HepG2 (cell line): Measurements from ENCODE around the gene GJC1. TPM values are rescaled to one million over a fixed set of nuclear protein-coding genes. Genes with fewer than 3 reads are reported as not detected.

ENCODE experiments used
- CBX5 ChIP-seq: sonication (generic); formaldehyde crosslinking; IDR thresholded peaks from 2 replicates; pipeline ENCODE4 v1.4.0; 2020; ENCODE audit warnings: missing genetic modification reagents, borderline replicate concordance
- DNMT3B ChIP-seq: conservative IDR thresholded peaks from 2 replicates; pipeline ENCODE4 v1.6.1; 2016; ENCODE audit warnings: missing biosample characterization, control low read depth
- EEA1 ChIP-seq: sonication (generic); formaldehyde crosslinking; IDR thresholded peaks from 2 replicates; pipeline ENCODE4 v1.5.1; 2020; ENCODE audit warnings: mild to moderate bottlenecking, missing genetic modification reagents, borderline replicate concordance
- ERF ChIP-seq: IDR thresholded peaks from 2 replicates; pipeline ENCODE4 v1.6.1; 2018; ENCODE audit warnings: missing biosample characterization, missing genetic modification reagents
- HMGXB4 ChIP-seq, 2 experiments: sonication (generic) in 1 of 2; formaldehyde crosslinking in 1 of 2; IDR thresholded peaks; 2 replicates each; pipeline versions ENCODE4 v1.4.0 to v1.6.1; 2018 to 2020; ENCODE audit warnings: missing genetic modification reagents in 2 of 2, borderline replicate concordance in 1 of 2, low read depth in 1 of 2, mild to moderate bottlenecking in 1 of 2, missing biosample characterization in 1 of 2
- IRF2 ChIP-seq: IDR thresholded peaks from 2 replicates; pipeline ENCODE4 v1.6.1; 2018; ENCODE audit warnings: missing genetic modification reagents, missing compliant biosample characterization
- KDM3A ChIP-seq: IDR thresholded peaks from 2 replicates; pipeline ENCODE4 v1.6.1; 2018; ENCODE audit warnings: low read depth, missing compliant biosample characterization
- KLF9 ChIP-seq: IDR thresholded peaks from 2 replicates; pipeline ENCODE4 v1.6.1; 2016; ENCODE audit warnings: low read depth
- NFKB2 ChIP-seq: sonication (generic); formaldehyde crosslinking; IDR thresholded peaks from 2 replicates; pipeline ENCODE4 v1.4.0; 2020; ENCODE audit warnings: missing genetic modification reagents, borderline replicate concordance
- POLR2AphosphoS2 ChIP-seq: IDR thresholded peaks from 2 replicates; pipeline ENCODE4 v1.6.1; 2011; ENCODE audit warnings: low read depth, low read length, improper control_type of control experiment
- PRPF4 ChIP-seq: fragments of 200-400 bp; formaldehyde crosslinking; IDR thresholded peaks from 2 replicates; pipeline ENCODE4 v1.6.1; 2016; ENCODE audit warnings: low read length, low read depth; ENCODE audit not compliant: poor library complexity, severe bottlenecking
- SIN3B ChIP-seq: fragments of 150-350 bp; IDR thresholded peaks from 2 replicates; pipeline ENCODE4 v1.6.1; 2014; ENCODE audit warnings: low read length
- SKI ChIP-seq: fragments of 450-650 bp; IDR thresholded peaks from one replicate; pipeline ENCODE4 v1.6.1; 2018; ENCODE audit warnings: mild to moderate bottlenecking; ENCODE audit not compliant: partially characterized antibody
- SOX13 ChIP-seq, 3 experiments: fragments of 450-650 bp in 1 of 3; sonication (generic) in 1 of 3; formaldehyde crosslinking in 1 of 3; IDR thresholded peaks in 2 of 3; conservative IDR thresholded peaks in 1 of 3; 2 replicates each; pipeline versions ENCODE4 v1.5.0 to v1.6.1; 2016 to 2020; ENCODE audit warnings: antibody characterized with exemption in 1 of 3, mild to moderate bottlenecking in 1 of 3, missing compliant biosample characterization in 1 of 3, missing genetic modification reagents in 1 of 3, moderate library complexity in 1 of 3
- SSRP1 ChIP-seq: IDR thresholded peaks from 2 replicates; pipeline ENCODE4 v1.6.1; 2016; ENCODE audit warnings: control low read depth
- TFDP2 ChIP-seq: sonication (generic); formaldehyde crosslinking; IDR thresholded peaks from 2 replicates; pipeline ENCODE4 v1.4.0; 2020; ENCODE audit warnings: missing genetic modification reagents
- ZBTB21 ChIP-seq: sonication (generic); formaldehyde crosslinking; IDR thresholded peaks from 2 replicates; pipeline ENCODE4 v1.4.0; 2020; ENCODE audit warnings: missing genetic modification reagents
- ZNF343 ChIP-seq: sonication (generic); formaldehyde crosslinking; IDR thresholded peaks from 2 replicates; pipeline ENCODE4 v1.4.0; 2020; ENCODE audit warnings: mild to moderate bottlenecking, missing genetic modification reagents
- ZNF580 ChIP-seq: IDR thresholded peaks from 2 replicates; pipeline ENCODE4 v1.6.1; 2016; ENCODE audit warnings: low read depth, borderline replicate concordance
- polyA plus RNA-seq, 8 experiments: library from polyadenylated mRNA; depleted of rRNA in 3 of 8; stranded (reverse) in 7 of 8; unstranded in 1 of 8; fragments of >200 nt; fragmentation: Illumina TruSeq in 4 of 8; extraction: Trizol in 4 of 8; gene quantifications; 2 replicates each; pipeline versions ENCODE4 v1.2.1 to v1.2.3, GENCODE V29; 2011 to 2016; ENCODE audit warnings: low read depth in 4 of 8, missing spikeins in 1 of 8, mixed read lengths in 1 of 8; ENCODE audit not compliant: insufficient read depth in 1 of 8
- total RNA-seq, 5 experiments: library from RNA; depleted of rRNA; stranded (reverse); fragments of >200 nt; fragmentation: Illumina TruSeq; extraction: Trizol; gene quantifications; 2 replicates each; pipeline ENCODE4 v1.2.3, GENCODE V29; 2016; ENCODE audit warnings: low read depth in 1 of 5
- TF ChIP-seq, protein P1 (sequence below): sonication (generic); formaldehyde crosslinking; IDR thresholded peaks from 2 replicates; pipeline ENCODE4 v1.4.0; 2020; ENCODE audit warnings: missing genetic modification reagents, borderline replicate concordance

GJC1 gene
- total and polyA plus RNA-seq, 2 of the 13 experiments (the other 11 are each of a cell fraction or from before 2014, with no cell fraction given), result 1.7 TPM

- no peak for TF ChIP-seq SKI
- peak; percentile 58 for TF ChIP-seq ERF (CRISPR knock-in tag)
- TF ChIP-seq CBX5, result 0 out of 2 replicates have a peak, but pooled peaks have one; percentile 34
- no peak for TF ChIP-seq DNMT3B
- TF ChIP-seq TFDP2 (CRISPR knock-in tag), result peak; percentile 63; the same call in 1 of the 2 replicates
- TF ChIP-seq IRF2 (CRISPR knock-in tag), result 0 out of 2 replicates have a peak, but pooled peaks have one; percentile 13
- TF ChIP-seq ZBTB21 (CRISPR knock-in tag), result 0 out of 2 replicates have a peak, but pooled peaks have one; percentile 22
- no peak for TF ChIP-seq POLR2AphosphoS2
- peak; percentile 91 to 92; a peak in 3 of 4 replicates for TF ChIP-seq HMGXB4 (CRISPR knock-in tag; IDR thresholded peaks at IDR 0.05; ENCODE audit: borderline replicate concordance in 1 of 2, low read depth in 1 of 2)
- TF ChIP-seq, protein P1, sequence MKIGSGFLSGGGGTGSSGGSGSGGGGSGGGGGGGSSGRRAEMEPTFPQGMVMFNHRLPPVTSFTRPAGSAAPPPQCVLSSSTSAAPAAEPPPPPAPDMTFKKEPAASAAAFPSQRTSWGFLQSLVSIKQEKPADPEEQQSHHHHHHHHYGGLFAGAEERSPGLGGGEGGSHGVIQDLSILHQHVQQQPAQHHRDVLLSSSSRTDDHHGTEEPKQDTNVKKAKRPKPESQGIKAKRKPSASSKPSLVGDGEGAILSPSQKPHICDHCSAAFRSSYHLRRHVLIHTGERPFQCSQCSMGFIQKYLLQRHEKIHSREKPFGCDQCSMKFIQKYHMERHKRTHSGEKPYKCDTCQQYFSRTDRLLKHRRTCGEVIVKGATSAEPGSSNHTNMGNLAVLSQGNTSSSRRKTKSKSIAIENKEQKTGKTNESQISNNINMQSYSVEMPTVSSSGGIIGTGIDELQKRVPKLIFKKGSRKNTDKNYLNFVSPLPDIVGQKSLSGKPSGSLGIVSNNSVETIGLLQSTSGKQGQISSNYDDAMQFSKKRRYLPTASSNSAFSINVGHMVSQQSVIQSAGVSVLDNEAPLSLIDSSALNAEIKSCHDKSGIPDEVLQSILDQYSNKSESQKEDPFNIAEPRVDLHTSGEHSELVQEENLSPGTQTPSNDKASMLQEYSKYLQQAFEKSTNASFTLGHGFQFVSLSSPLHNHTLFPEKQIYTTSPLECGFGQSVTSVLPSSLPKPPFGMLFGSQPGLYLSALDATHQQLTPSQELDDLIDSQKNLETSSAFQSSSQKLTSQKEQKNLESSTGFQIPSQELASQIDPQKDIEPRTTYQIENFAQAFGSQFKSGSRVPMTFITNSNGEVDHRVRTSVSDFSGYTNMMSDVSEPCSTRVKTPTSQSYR (CRISPR knock-in tag), result peak; percentile 31; the same call in 1 of the 2 replicates
- TF ChIP-seq NFKB2 (CRISPR knock-in tag), result 0 out of 2 replicates have a peak, but pooled peaks have one; percentile 4
- TF ChIP-seq KDM3A (CRISPR knock-in tag), result peak; percentile 40; the same call in 1 of the 2 replicates
- TF ChIP-seq SIN3B, result peak; percentile 70; the same call in 1 of the 2 replicates
- peak; percentile 80; the same call in 1 of the 2 replicates for TF ChIP-seq EEA1 (CRISPR knock-in tag)
- peak; percentile 48; the same call in 1 of the 2 replicates for TF ChIP-seq ZNF580 (CRISPR knock-in tag)
- no peak for TF ChIP-seq SOX13 (IDR thresholded peaks at IDR 0.05)
- TF ChIP-seq SOX13 (CRISPR knock-in tag; conservative IDR thresholded peaks at IDR 0.05 in 1 of 2, IDR thresholded peaks at IDR 0.05 in 1 of 2), result 0 out of 4 replicates have a peak, but pooled peaks of 1 of the 2 experiments have one; percentile 9
- peak; percentile 64; the same call in 1 of the 2 replicates for TF ChIP-seq SSRP1 (CRISPR knock-in tag)
- TF ChIP-seq ZNF343 (CRISPR knock-in tag), result no peak
- no peak for TF ChIP-seq PRPF4
- TF ChIP-seq KLF9 (CRISPR knock-in tag), result 0 out of 2 replicates have a peak, but pooled peaks have one; percentile 15
Observed at GRCh38 chr17:44774271-44775135, 55.6 kb downstream of the GJC1 start (continued).
